ENCODE data around the gene SRSF5.
A peak's percentile ranks its signal among the peaks of the same experiment; 100 is the strongest.
"Not testable (repeated sequence)": the region's sequence is repeated elsewhere in the genome, so short reads cannot be mapped to it uniquely, and the experiment has no call there.

Gene SRSF5

GRCh38 chr14:69766984-69767368, at the start of gene SRSF5:
Gene SRSF5, plus strand, starts transcription at chr14:69767142. Its CDS starts 1,015 bp downstream, at chr14:69768157.
- DNase-seq: peak; percentile 92

DNA sequence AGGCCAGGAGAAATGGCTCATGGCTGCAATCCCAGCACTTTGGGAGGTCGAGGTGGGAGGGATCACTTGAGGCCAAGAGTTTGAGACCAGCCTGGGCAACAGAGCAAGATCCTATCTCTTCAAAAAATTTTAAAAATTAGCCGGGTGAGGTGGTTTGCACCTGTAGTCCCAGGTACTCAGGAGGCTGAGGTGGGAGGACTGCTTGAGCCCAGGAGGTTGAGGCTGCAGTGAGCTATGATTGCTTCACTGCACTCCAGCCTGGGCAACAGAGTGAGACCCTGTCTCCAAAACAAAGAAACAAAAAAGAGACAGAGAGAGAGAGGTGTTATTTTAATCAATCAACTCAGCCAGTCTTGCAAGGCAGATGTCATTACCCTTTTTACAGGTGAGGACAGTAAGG, 48.3 kb upstream of the SRSF5 start:
- DNase-seq: not testable (repeated sequence)

- DNase-seq: no peak
Measured at GRCh38 chr14:69719501-69719951, 47.4 kb upstream of the SRSF5 start.

DNA sequence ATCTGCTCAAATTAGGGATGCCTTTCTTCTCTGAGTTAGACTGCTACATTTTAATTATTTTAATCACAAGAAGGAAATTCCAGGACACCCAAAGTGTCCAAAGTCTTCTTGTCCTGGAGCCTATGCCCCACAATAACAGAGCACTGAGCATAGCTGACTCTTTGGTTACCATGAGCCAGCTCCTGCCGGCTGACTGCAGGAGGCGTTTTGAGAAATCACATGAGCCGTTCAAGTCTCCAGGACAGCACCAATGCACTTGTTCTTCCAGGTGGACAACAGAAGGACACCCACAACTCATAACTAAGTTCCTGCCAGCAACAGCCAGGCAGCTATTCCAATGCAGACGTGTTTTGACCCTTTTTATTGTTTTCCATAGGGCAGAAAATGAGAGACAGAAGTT, 46.0 kb upstream of the SRSF5 start:
- DNase-seq: no peak

GRCh38 chr14:69726761-69727511, 40.0 kb upstream of the SRSF5 start:
- DNase-seq: peak; percentile 86

- no peak for DNase-seq
Measured at GRCh38 chr14:69727860-69728259, 39.1 kb upstream of the SRSF5 start.

DNA sequence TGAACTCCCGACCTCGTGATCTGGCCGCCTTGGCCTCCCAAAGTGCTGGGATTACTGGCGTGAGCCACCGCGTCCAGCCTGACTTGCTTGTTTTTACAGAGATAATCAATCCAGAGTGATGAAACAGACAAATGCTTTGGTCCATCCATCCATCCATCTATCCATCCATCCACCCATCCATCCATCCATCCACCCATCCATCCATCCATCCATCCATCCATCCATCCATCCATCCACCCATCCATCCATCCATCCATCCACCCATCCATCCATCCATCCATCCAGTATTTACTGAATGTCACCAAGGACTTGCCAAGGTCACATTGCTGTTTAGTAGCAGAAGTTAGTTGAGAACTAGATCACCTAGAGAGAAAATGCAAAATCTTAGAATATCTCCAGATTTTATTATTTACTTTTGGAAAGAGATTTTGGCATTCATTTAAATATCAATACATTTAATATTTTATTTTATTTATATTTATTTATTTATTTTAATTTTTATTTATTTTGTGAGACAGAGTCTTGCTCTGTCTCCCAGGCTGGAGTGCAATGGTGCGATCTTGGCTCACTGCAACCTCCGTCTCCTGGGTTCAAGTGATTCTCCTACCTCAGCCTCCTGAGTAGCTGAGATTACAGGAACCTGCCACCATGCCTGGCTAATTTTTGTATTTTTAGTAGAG, 34.9 kb upstream of the SRSF5 start:
- not testable (repeated sequence) for DNase-seq

- not testable (repeated sequence) for DNase-seq
Measured at GRCh38 chr14:69736405-69736804, 30.5 kb upstream of the SRSF5 start.

GRCh38 chr14:69741055-69741454, 25.9 kb upstream of the SRSF5 start:
- DNase-seq: no peak

- DNase-seq: no peak
Measured at GRCh38 chr14:69749956-69750355, 17.0 kb upstream of the SRSF5 start.

DNA sequence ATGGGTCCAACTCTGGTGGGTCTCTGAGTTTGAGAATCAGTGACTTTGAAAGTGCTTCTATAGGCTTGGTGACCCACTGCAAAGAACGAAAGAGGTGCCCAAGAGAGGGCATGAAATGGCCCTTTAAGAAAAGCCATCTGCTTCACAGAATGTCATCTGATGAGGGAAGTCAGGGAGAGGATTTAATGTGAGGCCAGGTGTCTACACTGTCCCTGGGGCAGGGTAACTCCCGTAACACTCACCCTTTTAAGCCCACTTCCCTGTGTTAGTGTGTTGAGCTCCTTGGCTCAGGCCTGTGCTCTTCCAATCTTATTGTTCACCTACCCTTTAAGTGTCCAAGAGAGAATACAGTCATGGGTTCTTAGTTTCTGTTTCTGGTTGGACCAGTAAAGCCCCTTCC, 16.4 kb upstream of the SRSF5 start:
- no peak for DNase-seq

GRCh38 chr14:69752773-69753172, 14.2 kb upstream of the SRSF5 start:
- DNase-seq: no peak

DNA sequence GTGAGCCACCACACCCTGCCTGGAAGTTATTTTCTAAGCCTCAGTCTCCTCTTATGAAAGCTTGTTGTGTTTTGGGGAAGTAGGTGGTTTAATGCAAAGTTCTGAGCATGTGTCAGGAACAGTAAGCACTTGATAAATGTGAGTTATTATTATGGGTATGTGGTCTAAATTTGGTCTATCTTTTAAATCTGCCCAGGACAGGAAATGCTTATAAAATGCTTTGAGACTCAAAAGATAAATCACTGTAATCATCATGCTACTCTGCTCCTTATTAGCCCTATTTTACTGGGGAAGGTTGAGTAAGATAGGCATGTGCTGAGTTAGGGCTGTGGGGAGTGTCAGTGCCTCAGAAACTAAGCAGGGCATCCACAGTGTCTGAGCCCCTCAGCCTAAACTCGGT, 13.1 kb upstream of the SRSF5 start:
- DNase-seq: no peak

DNA sequence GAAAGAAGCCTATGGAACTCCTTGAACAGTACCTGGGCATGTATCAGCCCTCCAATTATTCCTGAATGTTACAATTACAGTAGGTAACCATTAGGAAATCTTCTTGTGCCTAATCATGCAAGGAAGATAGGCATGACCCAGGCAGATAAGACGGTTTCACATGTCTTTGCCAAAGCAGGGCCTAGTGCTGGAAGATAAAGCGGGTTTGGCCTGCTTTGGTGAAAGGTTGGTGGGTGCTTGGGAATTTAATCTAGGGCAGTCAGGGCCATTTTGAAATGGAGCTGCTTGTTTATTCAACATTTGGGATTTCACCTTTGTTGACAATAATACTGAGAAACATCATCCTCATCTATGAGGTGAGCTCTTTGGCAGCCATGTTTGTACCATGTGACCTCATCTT, 12.5 kb upstream of the SRSF5 start:
- no peak for DNase-seq

GRCh38 chr14:69755296-69755695, 11.6 kb upstream of the SRSF5 start:
- no peak for DNase-seq

- DNase-seq: no peak
Measured at GRCh38 chr14:69755784-69756183, 11.2 kb upstream of the SRSF5 start.

- DNase-seq: no peak
Measured at GRCh38 chr14:69756298-69756697, 10.6 kb upstream of the SRSF5 start.

GRCh38 chr14:69760810-69761209, 6.1 kb upstream of the SRSF5 start:
- no peak for DNase-seq

GRCh38 chr14:69763761-69764510, 3.0 kb upstream of the SRSF5 start:
- no peak for DNase-seq

DNA sequence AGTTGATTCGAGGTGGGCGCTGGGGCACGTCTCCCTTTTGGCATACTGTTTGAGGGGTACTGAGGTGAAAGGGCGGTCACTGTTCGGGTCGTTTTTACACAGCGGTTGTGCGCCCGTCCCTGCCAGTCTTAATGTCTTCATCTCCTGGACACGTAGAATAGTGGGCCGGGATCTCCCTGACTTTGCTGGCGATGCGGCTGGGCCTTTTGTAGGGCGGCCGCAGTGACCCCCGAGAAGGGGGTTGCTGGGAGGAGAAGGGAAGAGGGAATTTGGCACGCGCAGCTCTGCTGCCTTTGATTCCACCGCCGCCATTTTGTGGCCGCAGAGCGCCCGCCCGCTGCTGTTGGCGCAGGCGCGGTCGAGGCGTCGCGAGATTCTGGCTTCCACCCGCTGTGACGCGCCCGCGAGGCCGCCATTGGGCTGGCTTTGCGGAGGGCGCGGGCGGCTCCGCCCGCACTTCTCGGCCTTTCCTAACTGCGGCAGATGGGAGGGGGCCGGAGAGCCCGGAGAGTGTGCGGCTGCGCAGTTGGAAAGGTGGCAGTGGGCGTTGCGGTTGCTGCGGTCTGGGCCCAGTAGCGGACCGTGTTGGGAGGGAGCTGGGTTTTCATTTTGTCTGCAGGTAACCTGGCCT, 542 bp downstream of the SRSF5 start:
- DNase-seq: peak; percentile 93

- DNase-seq: no peak
Measured at GRCh38 chr14:69768873-69769272, 1.9 kb downstream of the SRSF5 start.

DNA sequence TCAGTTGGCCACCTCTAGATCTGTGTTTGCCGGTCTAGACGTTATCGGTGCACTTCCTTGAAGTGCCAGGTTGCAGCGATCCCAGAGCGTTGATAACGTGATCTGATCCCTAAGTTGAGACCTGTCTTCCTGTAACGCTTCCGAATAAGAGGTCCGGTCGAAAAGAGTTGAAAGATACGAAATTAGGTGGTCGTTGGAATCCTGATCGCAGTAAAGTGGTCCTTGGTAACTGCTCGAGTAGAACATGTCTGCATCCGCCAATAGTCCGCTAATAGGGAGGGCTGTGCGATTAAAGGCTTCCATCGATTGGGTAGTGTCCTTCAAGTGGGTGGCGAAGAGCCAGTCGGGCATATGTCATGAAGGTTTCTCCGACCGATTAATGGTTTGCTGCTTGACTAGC, 2.7 kb downstream of the SRSF5 start:
- DNase-seq: no peak

DNA sequence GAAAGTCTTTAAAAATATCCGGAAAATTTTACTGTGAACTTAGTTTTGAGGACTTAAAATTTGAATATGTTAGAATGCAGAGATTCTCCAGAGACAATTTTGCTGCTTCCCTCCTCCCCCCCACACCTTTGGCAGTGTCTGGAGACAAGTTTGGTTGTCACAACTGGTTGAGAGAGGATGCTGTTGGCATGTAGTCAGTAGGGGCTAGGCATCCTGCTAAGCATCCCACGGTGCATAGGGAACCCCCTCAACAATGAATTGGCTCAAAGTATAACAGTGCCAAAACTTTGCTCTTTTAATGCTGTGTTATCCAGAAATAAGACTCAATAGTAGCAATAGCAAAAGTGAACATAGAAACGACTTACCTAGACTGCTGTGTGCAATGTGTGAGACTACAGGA, 3.6 kb downstream of the SRSF5 start:
- DNase-seq: no peak
